Subcutaneous abdominal adipose tissue (tissue), 5 donors: ENCODE data around the gene PEX11A.

Experiments used
- H3K27ac ChIP-seq: one replicate; pipeline ENCODE4 v1.7.0; 2013; ENCODE audit warnings: low read depth, mild to moderate bottlenecking, inconsistent platforms, low read length, moderate library complexity
- H3K27me3 ChIP-seq, 5 donors: one replicate each; pipeline ENCODE4 v1.7.0; 2013; ENCODE audit warnings: low read length in 5 of 5, inconsistent platforms in 1 of 5; ENCODE audit not compliant: control insufficient read depth in 5 of 5, insufficient read depth in 4 of 5
- H3K36me3 ChIP-seq, 5 donors: one replicate each; pipeline ENCODE4 v1.7.0; 2013; ENCODE audit warnings: low read length in 5 of 5; ENCODE audit not compliant: control insufficient read depth in 5 of 5, insufficient read depth in 5 of 5
- H3K4me1 ChIP-seq, 5 donors: one replicate each; pipeline ENCODE4 v1.7.0; 2013; ENCODE audit warnings: low read length in 5 of 5, mild to moderate bottlenecking in 3 of 5, moderate library complexity in 1 of 5; ENCODE audit not compliant: control insufficient read depth in 5 of 5, insufficient read depth in 5 of 5
- H3K4me3 ChIP-seq, 5 donors: one replicate each; pipeline ENCODE4 v1.7.0; 2013; ENCODE audit warnings: low read length in 5 of 5, low read depth in 1 of 5
- H3K9ac ChIP-seq, 5 donors: one replicate each; pipeline ENCODE4 v1.7.0; 2013; ENCODE audit warnings: low read length in 5 of 5, mild to moderate bottlenecking in 4 of 5, moderate library complexity in 3 of 5
- H3K9me3 ChIP-seq, 5 donors: one replicate each; pipeline ENCODE4 v1.7.0; 2013; ENCODE audit warnings: low read length in 5 of 5; ENCODE audit not compliant: control insufficient read depth in 5 of 5
- donor health status: healthy.
- donor health status: healthy.
- donor health status: healthy.
- donor health status: healthy.
- donor health status: healthy.

The PEX11A gene

GRCh38 chr15:89690276-89691218 is at the start of gene PEX11A, which contains the start of gene WDR93:
PEX11A (minus strand) TSS chr15:89690754; CDS start chr15:89690632, 122 bp downstream.
WDR93 (plus strand) TSS chr15:89690811; CDS start chr15:89701747, 10,936 bp downstream.
- Histone ChIP-seq H3K27me3 (no peaks in the 10 kb centered on the region), H3K27ac (peak within 1 kb of the TSS; percentile 83)

GRCh38 chr15:89740137-89740536 is 49.6 kb upstream of the PEX11A start:
- no peaks in the 10 kb centered on the region for H3K9me3 ChIP-seq
- H3K9ac ChIP-seq = no peak overlapping the region
- peaks cover 0 to 4% (median 0%) of the 10 kb centered on the region in 5 donors for H3K36me3 ChIP-seq
- H3K4me3 ChIP-seq = no peak overlapping the region
- H3K4me1 ChIP-seq = peaks cover 0 to 18% (median 6%) of the 10 kb centered on the region in 5 donors
- no peak overlapping the region for H3K27ac ChIP-seq
- H3K27me3 ChIP-seq = peaks cover 0 to 5% (median 0%) of the 10 kb centered on the region in 5 donors

More at GRCh38 chr15:89690276-89691218, at the start of gene PEX11A, which contains the start of gene WDR93:
- Histone ChIP-seq H3K9me3 (no peaks in the 10 kb centered on the region), H3K9ac (peak within 1 kb of the TSS; percentile 49 to 86 (median 72)), H3K36me3 (no peaks in the 10 kb centered on the region), H3K4me1 (peaks cover 0 to 55% (median 36%) of the 10 kb centered on the region in 5 donors), H3K4me3 (peak within 1 kb of the TSS; percentile 83 to 92 (median 88))

GRCh38 chr15:89735773-89736172 is 45.2 kb upstream of the PEX11A start:
- peaks cover 0 to 28% (median 12%) of the 10 kb centered on the region in 5 donors for H3K4me1 ChIP-seq
- no peak overlapping the region for H3K27ac ChIP-seq
- H3K4me3 ChIP-seq = no peak overlapping the region
- no peak overlapping the region for H3K9ac ChIP-seq
- H3K27me3 ChIP-seq = no peaks in the 10 kb centered on the region
- no peaks in the 10 kb centered on the region for H3K9me3 ChIP-seq
- H3K36me3 ChIP-seq = no peaks in the 10 kb centered on the region

GRCh38 chr15:89732451-89733172 is 42.1 kb upstream of the PEX11A start:
- no peaks in the 10 kb centered on the region for H3K27me3 ChIP-seq
- H3K9ac ChIP-seq = no peak overlapping the region
- H3K4me1 ChIP-seq = peaks cover 3 to 34% (median 18%) of the 10 kb centered on the region in 5 donors
- H3K36me3 ChIP-seq = no peaks in the 10 kb centered on the region
- no peaks in the 10 kb centered on the region for H3K9me3 ChIP-seq
- no peak overlapping the region for H3K27ac ChIP-seq
- peak overlapping the region in 1 of 5 donors; percentile 17 for H3K4me3 ChIP-seq

GRCh38 chr15:89731275-89731674 is 40.7 kb upstream of the PEX11A start:
- Histone ChIP-seq H3K4me1 (peaks cover 3 to 30% (median 14%) of the 10 kb centered on the region in 5 donors), H3K9ac (no peak overlapping the region), H3K27ac (no peak overlapping the region), H3K27me3 (no peaks in the 10 kb centered on the region), H3K9me3 (no peaks in the 10 kb centered on the region), H3K4me3 (no peak overlapping the region), H3K36me3 (no peaks in the 10 kb centered on the region)

- Histone ChIP-seq H3K27me3 (no peaks in the 10 kb centered on the region), H3K27ac (no peak overlapping the region), H3K9me3 (peaks cover 0 to 7% (median 3%) of the 10 kb centered on the region in 5 donors), H3K4me1 (peaks cover 3 to 28% (median 12%) of the 10 kb centered on the region in 5 donors), H3K9ac (no peak overlapping the region), H3K4me3 (no peak overlapping the region), H3K36me3 (no peaks in the 10 kb centered on the region)
Observed at GRCh38 chr15:89728254-89728653, 37.7 kb upstream of the PEX11A start.

GRCh38 chr15:89725064-89725463 is 34.5 kb upstream of the PEX11A start:
- Histone ChIP-seq H3K9ac (no peak overlapping the region), H3K4me1 (peaks cover 3 to 11% (median 7%) of the 10 kb centered on the region in 5 donors), H3K36me3 (no peaks in the 10 kb centered on the region), H3K27ac (no peak overlapping the region), H3K4me3 (no peak overlapping the region), H3K9me3 (peaks cover 0 to 7% (median 5%) of the 10 kb centered on the region in 5 donors), H3K27me3 (no peaks in the 10 kb centered on the region)

- Histone ChIP-seq H3K4me1 (peaks cover 3 to 11% (median 7%) of the 10 kb centered on the region in 5 donors), H3K36me3 (no peaks in the 10 kb centered on the region), H3K4me3 (no peak overlapping the region), H3K27me3 (no peaks in the 10 kb centered on the region), H3K9me3 (peaks cover 0 to 7% (median 5%) of the 10 kb centered on the region in 5 donors), H3K9ac (no peak overlapping the region), H3K27ac (no peak overlapping the region)
Observed at GRCh38 chr15:89724621-89725020, 34.1 kb upstream of the PEX11A start.

GRCh38 chr15:89723031-89723430 is 32.5 kb upstream of the PEX11A start:
- no peaks in the 10 kb centered on the region for H3K36me3 ChIP-seq
- no peak overlapping the region for H3K27ac ChIP-seq
- H3K4me1 ChIP-seq = peaks cover 0 to under 1% (median under 1%) of the 10 kb centered on the region in 5 donors
- no peak overlapping the region for H3K9ac ChIP-seq
- H3K27me3 ChIP-seq = no peaks in the 10 kb centered on the region
- peaks cover 0 to 7% (median 5%) of the 10 kb centered on the region in 5 donors for H3K9me3 ChIP-seq
- no peak overlapping the region for H3K4me3 ChIP-seq
